ENCODE results near the gene LIMCH1.

- no peak for TF ChIP-seq CTCF (IDR thresholded peaks at IDR 0.05)
- no peak for TF ChIP-seq POLR2A (IDR thresholded peaks at IDR 0.05)
Observed at GRCh38 chr4:41748571-41749475, 210.9 kb downstream of the LIMCH1 start, which contains the start of gene PHOX2B.

Data from testis (tissue), 2 donors.